ENCODE data around the gene TMEM132A.
"Not testable (repeated sequence)": the region's sequence is repeated elsewhere in the genome, so short reads cannot be mapped to it uniquely, and the experiment has no call there.

TMEM132A gene

DNA sequence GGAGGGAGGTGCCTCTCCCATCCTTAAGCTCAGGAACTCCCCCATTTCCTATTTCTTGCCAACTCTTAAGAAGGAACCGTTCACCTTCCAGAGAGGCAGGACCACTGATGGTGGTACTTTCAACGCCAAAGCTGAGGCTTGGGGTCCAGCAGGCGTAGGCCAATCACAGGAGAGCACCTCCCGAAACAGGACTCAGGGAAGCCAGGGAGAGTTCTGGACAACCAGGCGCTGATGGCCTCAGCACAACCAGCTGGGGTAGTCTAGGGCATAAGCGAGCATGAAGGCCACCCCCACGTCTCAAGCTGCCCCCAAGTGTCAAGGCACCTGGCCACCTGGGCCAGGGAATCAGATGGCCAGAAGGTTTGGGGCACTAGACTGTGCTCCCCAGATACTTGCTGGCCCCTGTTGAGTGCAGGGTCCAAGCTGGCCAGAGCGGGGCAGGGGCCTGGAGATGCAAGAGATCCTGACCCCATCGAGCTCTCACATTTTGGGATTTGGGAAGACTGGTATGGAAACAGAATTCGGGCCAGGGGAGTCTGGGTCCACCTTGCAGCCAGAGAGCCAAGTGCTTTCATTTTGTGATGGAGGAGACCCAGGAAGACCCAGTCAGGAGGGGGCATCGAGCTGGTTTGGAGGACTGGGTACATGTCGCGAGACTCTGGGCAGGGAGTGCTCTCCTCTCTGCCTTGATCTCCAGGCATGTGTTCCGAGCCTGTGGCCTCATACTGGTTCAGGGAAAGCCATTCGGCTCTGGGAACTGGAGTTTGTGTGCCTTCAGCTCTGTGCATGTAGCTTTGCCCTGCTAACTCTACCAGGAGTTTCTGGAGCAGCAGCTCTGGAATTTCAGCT, 48.1 kb downstream of the TMEM132A start:
- TF ChIP-seq, protein P1, sequence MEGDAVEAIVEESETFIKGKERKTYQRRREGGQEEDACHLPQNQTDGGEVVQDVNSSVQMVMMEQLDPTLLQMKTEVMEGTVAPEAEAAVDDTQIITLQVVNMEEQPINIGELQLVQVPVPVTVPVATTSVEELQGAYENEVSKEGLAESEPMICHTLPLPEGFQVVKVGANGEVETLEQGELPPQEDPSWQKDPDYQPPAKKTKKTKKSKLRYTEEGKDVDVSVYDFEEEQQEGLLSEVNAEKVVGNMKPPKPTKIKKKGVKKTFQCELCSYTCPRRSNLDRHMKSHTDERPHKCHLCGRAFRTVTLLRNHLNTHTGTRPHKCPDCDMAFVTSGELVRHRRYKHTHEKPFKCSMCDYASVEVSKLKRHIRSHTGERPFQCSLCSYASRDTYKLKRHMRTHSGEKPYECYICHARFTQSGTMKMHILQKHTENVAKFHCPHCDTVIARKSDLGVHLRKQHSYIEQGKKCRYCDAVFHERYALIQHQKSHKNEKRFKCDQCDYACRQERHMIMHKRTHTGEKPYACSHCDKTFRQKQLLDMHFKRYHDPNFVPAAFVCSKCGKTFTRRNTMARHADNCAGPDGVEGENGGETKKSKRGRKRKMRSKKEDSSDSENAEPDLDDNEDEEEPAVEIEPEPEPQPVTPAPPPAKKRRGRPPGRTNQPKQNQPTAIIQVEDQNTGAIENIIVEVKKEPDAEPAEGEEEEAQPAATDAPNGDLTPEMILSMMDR (IDR thresholded peaks at IDR 0.05; ENCODE audit: control insufficient read depth, extremely low read depth, insufficient read depth) = no peak
- H3K4me3 ChIP-seq (ENCODE audit: low read depth, low read length) = no peak overlapping the region
- DNase-seq (ENCODE audit: low read depth) = no peak

- TF ChIP-seq, protein P1 (IDR thresholded peaks at IDR 0.05; ENCODE audit: control insufficient read depth, extremely low read depth, insufficient read depth) = no peak
- H3K4me3 ChIP-seq (ENCODE audit: low read depth, low read length) = no peak overlapping the region
- DNase-seq (ENCODE audit: low read depth) = no peak
Observed at GRCh38 chr11:60973699-60974098, 49.4 kb downstream of the TMEM132A start.

- DNase-seq (ENCODE audit: low read depth); H3K4me3 ChIP-seq (ENCODE audit: low read depth, low read length): not testable (repeated sequence)
Observed at GRCh38 chr11:60974316-60974715, 50.1 kb downstream of the TMEM132A start.

- DNase-seq (ENCODE audit: low read depth) = no peak
- TF ChIP-seq, protein P1 (IDR thresholded peaks at IDR 0.05; ENCODE audit: control insufficient read depth, extremely low read depth, insufficient read depth) = no peak
- H3K4me3 ChIP-seq (ENCODE audit: low read depth, low read length) = no peak overlapping the region
Observed at GRCh38 chr11:60974726-60975125, 50.5 kb downstream of the TMEM132A start.

DNA sequence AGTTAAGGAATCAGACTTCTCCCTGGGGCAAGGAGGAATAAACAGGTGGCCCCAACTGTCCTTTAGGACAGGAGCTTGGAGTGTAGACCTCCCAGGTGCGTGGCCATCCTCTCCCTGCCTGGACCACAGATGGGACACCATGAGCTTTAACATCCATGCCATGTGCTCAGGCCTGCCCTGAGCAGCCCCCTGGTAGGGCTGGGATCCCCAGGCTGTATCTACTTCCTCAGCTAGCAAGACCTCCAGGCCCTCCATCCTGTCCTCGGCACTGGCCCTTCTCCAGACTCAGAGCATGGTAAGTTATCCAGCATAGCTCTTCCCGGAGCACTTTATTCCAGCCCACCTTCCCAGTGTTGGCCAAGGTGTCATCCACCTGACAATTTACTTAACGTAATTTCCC, 53.0 kb downstream of the TMEM132A start:
- H3K4me3 ChIP-seq (ENCODE audit: low read depth, low read length) = no peak overlapping the region
- no peak for DNase-seq (ENCODE audit: low read depth)
- TF ChIP-seq, protein P1 (IDR thresholded peaks at IDR 0.05; ENCODE audit: control insufficient read depth, extremely low read depth, insufficient read depth) = no peak

- no peak overlapping the region for H3K4me3 ChIP-seq (ENCODE audit: low read depth, low read length)
- TF ChIP-seq, protein P1 (IDR thresholded peaks at IDR 0.05; ENCODE audit: control insufficient read depth, extremely low read depth, insufficient read depth) = no peak
- no peak for DNase-seq (ENCODE audit: low read depth)
Observed at GRCh38 chr11:60977836-60978235, 53.6 kb downstream of the TMEM132A start.

- no peak for DNase-seq (ENCODE audit: low read depth)
Observed at GRCh38 chr11:60978546-60979380, 54.5 kb downstream of the TMEM132A start.

More at GRCh38 chr11:60978546-60979380, 54.5 kb downstream of the TMEM132A start:
- TF ChIP-seq, protein P1 (IDR thresholded peaks at IDR 0.05; ENCODE audit: control insufficient read depth, extremely low read depth, insufficient read depth) = no peak
- no peak overlapping the region for H3K4me3 ChIP-seq (ENCODE audit: low read depth, low read length)

Measured in LNCaP clone FGC (cell line).